CD14-positive monocyte (primary cell): ENCODE data around the gene VCPKMT. TPM values are rescaled to one million over a fixed set of nuclear protein-coding genes. Genes with fewer than 3 reads are reported as not detected.

Experiments
- DNase-seq, 3 donors: peaks; one replicate each; pipeline ENCODE4 v3.0.0-alpha.2; 2011 to 2022
- H2AFZ ChIP-seq: 2 replicates; pipeline ENCODE4 v1.6.0; 2012; ENCODE audit warnings: mild to moderate bottlenecking, low read depth, low read length, inconsistent platforms; ENCODE audit not compliant: insufficient read depth, poor library complexity, severe bottlenecking
- H3K27ac ChIP-seq, 2 donors: 1 replicate in 1 of 2; 2 replicates in 1 of 2; pipeline ENCODE4 v1.5.1; 2012 to 2013; ENCODE audit warnings: low read length in 2 of 2, control low read depth in 1 of 2, inconsistent platforms in 1 of 2, low read depth in 1 of 2, mild to moderate bottlenecking in 1 of 2
- H3K27me3 ChIP-seq, 2 donors: one replicate each; pipeline versions ENCODE4 v1.6.0 to v1.6.1; 2011 to 2013; ENCODE audit warnings: low read length in 2 of 2; ENCODE audit not compliant: control insufficient read depth in 2 of 2, insufficient read depth in 2 of 2
- H3K36me3 ChIP-seq, 2 donors: replicated peaks in 1 of 2; 1 replicate in 1 of 2; 2 replicates in 1 of 2; pipeline versions ENCODE4 v1.5.1 to v1.6.1; 2012 to 2013; ENCODE audit warnings: low read length in 2 of 2, control low read depth in 1 of 2, inconsistent platforms in 1 of 2, mild to moderate bottlenecking in 1 of 2; ENCODE audit not compliant: insufficient read depth in 2 of 2, control insufficient read depth in 1 of 2
- H3K4me1 ChIP-seq, 2 donors: 1 replicate in 1 of 2; 2 replicates in 1 of 2; pipeline versions ENCODE4 v1.5.1 to v1.6.1; 2012 to 2013; ENCODE audit warnings: low read length in 2 of 2, control low read depth in 1 of 2, inconsistent platforms in 1 of 2, mild to moderate bottlenecking in 1 of 2, moderate library complexity in 1 of 2; ENCODE audit not compliant: insufficient read depth in 2 of 2, control insufficient read depth in 1 of 2
- H3K4me2 ChIP-seq: replicated peaks from 2 replicates; pipeline ENCODE3; 2012; ENCODE audit warnings: low read length, moderate library complexity, mild to moderate bottlenecking; ENCODE audit not compliant: poor library complexity, severe bottlenecking; ENCODE audit errors: extremely low read depth
- H3K4me3 ChIP-seq, 3 experiments: fragments of 200-600 bp in 1 of 3; sonication (generic) in 1 of 3; replicated peaks in 1 of 3; 1 replicate in 2 of 3; 2 replicates in 1 of 3; pipeline ENCODE4 v1.5.1; 2011 to 2013; ENCODE audit warnings: low read length in 3 of 3, mild to moderate bottlenecking in 3 of 3, control low read depth in 2 of 3, low read depth in 2 of 3, inconsistent platforms in 1 of 3, moderate library complexity in 1 of 3
- H3K79me2 ChIP-seq: 2 replicates; pipeline ENCODE4 v1.6.0; 2012; ENCODE audit warnings: mild to moderate bottlenecking, control low read depth, inconsistent platforms, low read length, moderate library complexity; ENCODE audit not compliant: insufficient read depth
- H3K9ac ChIP-seq: 2 replicates; pipeline ENCODE4 v1.6.0; 2017; ENCODE audit warnings: low read length, mild to moderate bottlenecking; ENCODE audit not compliant: insufficient read depth, poor library complexity, severe bottlenecking
- H3K9me3 ChIP-seq, 2 donors: replicated peaks in 1 of 2; 1 replicate in 1 of 2; 2 replicates in 1 of 2; pipeline versions ENCODE4 v1.5.1 to v1.6.1; 2012 to 2013; ENCODE audit warnings: low read length in 2 of 2, control low read depth in 1 of 2; ENCODE audit not compliant: control insufficient read depth in 1 of 2, insufficient read depth in 1 of 2
- H4K20me1 ChIP-seq: 2 replicates; pipeline ENCODE4 v1.6.0; 2012; ENCODE audit warnings: mild to moderate bottlenecking, low read length, control low read depth, moderate library complexity; ENCODE audit not compliant: insufficient read depth
- H3K27ac Mint-ChIP-seq, 7 donors: one replicate each; pipeline ENCODE4 v1.8.0; 2020; ENCODE audit warnings: mild to moderate bottlenecking in 7 of 7, mixed read lengths in 7 of 7, moderate library complexity in 6 of 7, inconsistent platforms in 2 of 7
- H3K27me3 Mint-ChIP-seq, 3 donors: one replicate each; pipeline ENCODE4 v1.8.0; 2021 to 2022; ENCODE audit warnings: low read depth in 3 of 3, mild to moderate bottlenecking in 3 of 3, mixed read lengths in 3 of 3, moderate library complexity in 3 of 3, inconsistent platforms in 1 of 3
- H3K36me3 Mint-ChIP-seq, 2 donors: one replicate each; pipeline ENCODE4 v1.8.0; 2020; ENCODE audit warnings: mixed read lengths in 2 of 2, inconsistent platforms in 1 of 2, mild to moderate bottlenecking in 1 of 2
- H3K4me1 Mint-ChIP-seq: one replicate; pipeline ENCODE4 v1.8.0; 2020; ENCODE audit warnings: mild to moderate bottlenecking, mixed read lengths
- H3K4me3 Mint-ChIP-seq, 2 donors: one replicate each; pipeline ENCODE4 v1.8.0; 2020; ENCODE audit warnings: mild to moderate bottlenecking in 2 of 2, mixed read lengths in 2 of 2, moderate library complexity in 1 of 2
- H3K9me3 Mint-ChIP-seq, 7 donors: one replicate each; pipeline ENCODE4 v1.8.0; 2020 to 2022; ENCODE audit warnings: mixed read lengths in 7 of 7, mild to moderate bottlenecking in 6 of 7, moderate library complexity in 6 of 7, inconsistent platforms in 2 of 7
- CTCF ChIP-seq: fragments of 200-600 bp; IDR thresholded peaks from one replicate; pipeline ENCODE4 v1.8.0; 2022; ENCODE audit warnings: antibody characterized with exemption, mild to moderate bottlenecking
- WGBS: methylation state at CpG from one replicate; pipeline ENCODE4 v1.1.5; 2013; ENCODE audit warnings: missing lambda C conversion rate; ENCODE audit not compliant: insufficient coverage; 5-methylcytosine and 5-hydroxymethylcytosine counted together
- intact Hi-C, 2 donors: fragments of 100-400 bp; cut with micrococcal nuclease; formaldehyde crosslinking; loops; one replicate each; pipeline versions ENCODE4 v1.15.0 to v1.15.1; 2023
- polyA plus RNA-seq, 3 donors: library from polyadenylated mRNA; depleted of rRNA in 1 of 3; unstranded in 2 of 3; stranded (reverse) in 1 of 3; fragments of 300-500 nt in 2 of 3; fragments of >200 nt in 1 of 3; fragmentation: Illumina TruSeq in 2 of 3; gene quantifications; 1 replicate in 2 of 3; 2 replicates in 1 of 3; pipeline ENCODE4 v1.2.3, GENCODE V29; 2012 to 2021

VCPKMT gene
- polyA plus RNA-seq, 3 donors: 3.4 to 14.2 (median 3.5) TPM

GRCh38 chr14:50070840-50071548 is 45.4 kb downstream of the VCPKMT start:
- H3K36me3 Mint-ChIP-seq: peaks cover 0 to 4% of the 10 kb centered on the region in 2 donors
- Histone ChIP-seq H3K9me3 (no peaks in the 10 kb centered on the region), H3K79me2 (no peaks in the 10 kb centered on the region), H3K4me1 (peaks cover 7 to 18% of the 10 kb centered on the region in 2 donors), H3K36me3 (no peaks in the 10 kb centered on the region), H3K4me3 (no peak overlapping the region), H3K27ac (peak overlapping the region in 1 of 2 donors; percentile 57), H3K27me3 (no peaks in the 10 kb centered on the region), H2AFZ (no peak overlapping the region), H4K20me1 (no peaks in the 10 kb centered on the region), H3K4me2 (no peak overlapping the region), H3K9ac (no peak overlapping the region)
- peak in 1 of 3 donors; percentile 26 for DNase-seq
- no peak for TF ChIP-seq CTCF
- peaks cover 14% of the 10 kb centered on the region for H3K4me1 Mint-ChIP-seq
- peaks cover 0 to 3% (median 0%) of the 10 kb centered on the region in 3 donors for H3K27me3 Mint-ChIP-seq
- WGBS: 72% methylated on average over 11 of the region's 13 CpGs
- no peaks in the 10 kb centered on the region for H3K9me3 Mint-ChIP-seq
- no peak overlapping the region for H3K4me3 Mint-ChIP-seq
- intact Hi-C loops: no loop called here
- peak overlapping the region; percentile 66 to 89 (median 81) for H3K27ac Mint-ChIP-seq

GRCh38 chr14:50070230-50070629 is 46.1 kb downstream of the VCPKMT start:
- Mint-ChIP-seq H3K36me3 (peaks cover 0 to 3% of the 10 kb centered on the region in 2 donors), H3K27me3 (peaks cover 0 to 3% (median 0%) of the 10 kb centered on the region in 3 donors), H3K9me3 (no peaks in the 10 kb centered on the region), H3K4me3 (no peak overlapping the region), H3K4me1 (peaks cover 22% of the 10 kb centered on the region), H3K27ac (no peak overlapping the region)
- intact Hi-C loops: no loop called here
- Histone ChIP-seq H3K27me3 (no peaks in the 10 kb centered on the region), H3K79me2 (no peaks in the 10 kb centered on the region), H3K36me3 (no peaks in the 10 kb centered on the region), H3K9ac (no peak overlapping the region), H4K20me1 (no peaks in the 10 kb centered on the region), H3K4me2 (no peak overlapping the region), H2AFZ (no peak overlapping the region), H3K4me1 (peaks cover 15 to 25% of the 10 kb centered on the region in 2 donors), H3K4me3 (no peak overlapping the region), H3K27ac (no peak overlapping the region), H3K9me3 (no peaks in the 10 kb centered on the region)
- TF ChIP-seq CTCF: no peak
- DNase-seq: no peak
- 80% methylated on average over 1 of the region's 3 CpGs for WGBS
